ENCODE measurements around the gene WDR82.
A peak's percentile ranks its signal among the peaks of the same experiment; 100 is the strongest.

WDR82 gene

GRCh38 chr3:52221563-52222318 is 56.7 kb downstream of the WDR82 start:
- peaks cover 25% of the 10 kb centered on the region for H3K4me1 ChIP-seq (ENCODE audit: low read length)
- H3K4me2 ChIP-seq (ENCODE audit: low read length): no peak overlapping the region

GRCh38 chr3:52221141-52221562 is 57.3 kb downstream of the WDR82 start:
- H3K9me3 ChIP-seq (ENCODE audit: insufficient read depth, low read length): no peaks in the 10 kb centered on the region
- peaks cover 38% of the 10 kb centered on the region for H4K20me1 ChIP-seq (ENCODE audit: insufficient read depth, low read length)
- H3K9ac ChIP-seq (ENCODE audit: low read length): no peak overlapping the region
- no peak overlapping the region for H3K27ac ChIP-seq (ENCODE audit: low read length)
- TF ChIP-seq CTCF (IDR thresholded peaks at IDR 0.05; ENCODE audit: low read depth, low read length) (no peak), EZH2phosphoT487 (IDR thresholded peaks at IDR 0.05; ENCODE audit: low read depth) (no peak)
- peaks cover 62% of the 10 kb centered on the region for H3K79me2 ChIP-seq (ENCODE audit: low read length)
- peaks cover 44% of the 10 kb centered on the region for H3K36me3 ChIP-seq (replicated peaks; ENCODE audit: low read depth, low read length)
- no peaks in the 10 kb centered on the region for H3K27me3 ChIP-seq (ENCODE audit: low read depth, low read length)
- peaks cover 19% of the 10 kb centered on the region for H3K4me1 ChIP-seq (ENCODE audit: low read length)
- H3K4me3 ChIP-seq (ENCODE audit: low read length): no peak overlapping the region
- no peak overlapping the region for H3K4me2 ChIP-seq (ENCODE audit: low read length)
- no peak overlapping the region for H2AFZ ChIP-seq (ENCODE audit: low read depth, low read length)

More at GRCh38 chr3:52221563-52222318, 56.7 kb downstream of the WDR82 start:
- Histone ChIP-seq H3K9me3 (ENCODE audit: insufficient read depth, low read length) (no peaks in the 10 kb centered on the region), H3K27me3 (ENCODE audit: low read depth, low read length) (no peaks in the 10 kb centered on the region), H3K27ac (ENCODE audit: low read length) (no peak overlapping the region), H3K4me3 (ENCODE audit: low read length) (no peak overlapping the region), H3K9ac (ENCODE audit: low read length) (no peak overlapping the region), H3K36me3 (replicated peaks; ENCODE audit: low read depth, low read length) (peaks cover 42% of the 10 kb centered on the region), H3K79me2 (ENCODE audit: low read length) (peaks cover 62% of the 10 kb centered on the region), H2AFZ (ENCODE audit: low read depth, low read length) (no peak overlapping the region), H4K20me1 (ENCODE audit: insufficient read depth, low read length) (peaks cover 38% of the 10 kb centered on the region)
- TF ChIP-seq CTCF (IDR thresholded peaks at IDR 0.05; ENCODE audit: low read depth, low read length) (no peak), EZH2phosphoT487 (IDR thresholded peaks at IDR 0.05; ENCODE audit: low read depth) (no peak)

- Histone ChIP-seq H3K4me1 (ENCODE audit: low read length) (peaks cover 14% of the 10 kb centered on the region), H4K20me1 (ENCODE audit: insufficient read depth, low read length) (peaks cover 38% of the 10 kb centered on the region), H3K27me3 (ENCODE audit: low read depth, low read length) (no peaks in the 10 kb centered on the region), H3K36me3 (replicated peaks; ENCODE audit: low read depth, low read length) (peaks cover 48% of the 10 kb centered on the region), H3K4me3 (ENCODE audit: low read length) (no peak overlapping the region), H3K27ac (ENCODE audit: low read length) (no peak overlapping the region), H3K9ac (ENCODE audit: low read length) (no peak overlapping the region), H3K79me2 (ENCODE audit: low read length) (peaks cover 62% of the 10 kb centered on the region), H2AFZ (ENCODE audit: low read depth, low read length) (no peak overlapping the region), H3K9me3 (ENCODE audit: insufficient read depth, low read length) (no peaks in the 10 kb centered on the region), H3K4me2 (ENCODE audit: low read length) (no peak overlapping the region)
- TF ChIP-seq CTCF (IDR thresholded peaks at IDR 0.05; ENCODE audit: low read depth, low read length) (peak; percentile 95), EZH2phosphoT487 (IDR thresholded peaks at IDR 0.05; ENCODE audit: low read depth) (no peak)
Measured at GRCh38 chr3:52220380-52221026, 57.9 kb downstream of the WDR82 start.

GRCh38 chr3:52218937-52219650 is 59.4 kb downstream of the WDR82 start:
- Histone ChIP-seq H3K9me3 (ENCODE audit: insufficient read depth, low read length) (no peaks in the 10 kb centered on the region), H3K79me2 (ENCODE audit: low read length) (peaks cover 49% of the 10 kb centered on the region), H3K4me2 (ENCODE audit: low read length) (no peak overlapping the region), H3K36me3 (replicated peaks; ENCODE audit: low read depth, low read length) (peaks cover 55% of the 10 kb centered on the region), H2AFZ (ENCODE audit: low read depth, low read length) (no peak overlapping the region), H3K4me1 (ENCODE audit: low read length) (peaks cover 7% of the 10 kb centered on the region), H3K27me3 (ENCODE audit: low read depth, low read length) (no peaks in the 10 kb centered on the region), H3K27ac (ENCODE audit: low read length) (no peak overlapping the region), H3K9ac (ENCODE audit: low read length) (no peak overlapping the region), H3K4me3 (ENCODE audit: low read length) (no peak overlapping the region), H4K20me1 (ENCODE audit: insufficient read depth, low read length) (peaks cover 38% of the 10 kb centered on the region)
- TF ChIP-seq EZH2phosphoT487 (IDR thresholded peaks at IDR 0.05; ENCODE audit: low read depth) (no peak), CTCF (IDR thresholded peaks at IDR 0.05; ENCODE audit: low read depth, low read length) (no peak)
